GM12878 (cell line): ENCODE data around the gene TSHZ2.

Experiments used
- BRCA1 ChIP-seq: IDR thresholded peaks from 2 replicates; pipeline ENCODE4 v1.6.1; 2011; ENCODE audit warnings: low read depth, low read length, improper control_type of control experiment
- CTCF ChIP-seq, 3 experiments: IDR thresholded peaks in 2 of 3; conservative IDR thresholded peaks in 1 of 3; 2 replicates each; pipeline ENCODE4 v1.5.1; 2011; ENCODE audit warnings: low read depth in 3 of 3, low read length in 3 of 3, mild to moderate bottlenecking in 3 of 3, control low read depth in 2 of 3, moderate library complexity in 2 of 3, inconsistent platforms in 1 of 3, mixed read lengths in 1 of 3; ENCODE audit not compliant: control insufficient read depth in 2 of 3, insufficient read depth in 1 of 3; ENCODE audit errors: extremely low read depth in 1 of 3
- FOXM1 ChIP-seq: IDR thresholded peaks from 2 replicates; pipeline ENCODE4 v1.6.1; 2012; ENCODE audit warnings: low read depth, mild to moderate bottlenecking, inconsistent platforms, low read length, moderate library complexity
- JUNB ChIP-seq: IDR thresholded peaks from 2 replicates; pipeline ENCODE4 v1.6.1; 2016; ENCODE audit warnings: antibody characterized with exemption, mild to moderate bottlenecking
- KAT2A ChIP-seq: conservative IDR thresholded peaks from 2 replicates; pipeline ENCODE4 v1.6.1; 2011; ENCODE audit warnings: low read depth, low read length; ENCODE audit not compliant: control insufficient read depth
- PBX3 ChIP-seq: IDR thresholded peaks from 2 replicates; pipeline ENCODE4 v1.6.1; 2011; ENCODE audit warnings: mild to moderate bottlenecking, low read depth, low read length, moderate library complexity; ENCODE audit not compliant: insufficient replicate concordance
- POLR2A ChIP-seq: IDR thresholded peaks from 2 replicates; pipeline ENCODE4 v1.6.1; 2011; ENCODE audit warnings: low read depth, mild to moderate bottlenecking, low read length
- RAD21 ChIP-seq: IDR thresholded peaks from 2 replicates; pipeline ENCODE4 v1.6.1; 2011; ENCODE audit warnings: mild to moderate bottlenecking, low read depth, low read length, moderate library complexity; ENCODE audit not compliant: insufficient read depth
- RFX5 ChIP-seq: IDR thresholded peaks from 2 replicates; pipeline ENCODE4 v1.6.1; 2011; ENCODE audit warnings: low read depth, low read length, improper control_type of control experiment
- SIN3A ChIP-seq: IDR thresholded peaks from 2 replicates; pipeline ENCODE4 v1.6.1; 2012; ENCODE audit warnings: low read depth, low read length, improper control_type of control experiment
- SP1 ChIP-seq: IDR thresholded peaks from one replicate; pipeline ENCODE4 v1.6.1; 2011; ENCODE audit warnings: low read depth, low read length
- USF2 ChIP-seq: IDR thresholded peaks from 2 replicates; pipeline ENCODE4 v1.6.1; 2011; ENCODE audit warnings: low read depth, low read length, improper control_type of control experiment, borderline replicate concordance
- ZNF274 ChIP-seq: IDR thresholded peaks from one replicate; pipeline ENCODE4 v1.8.0; 2011; ENCODE audit not compliant: insufficient read length, insufficient read depth

- TF ChIP-seq FOXM1, result no peak
- TF ChIP-seq RAD21, result no peak
- TF ChIP-seq CTCF (IDR thresholded peaks at IDR 0.05 in 2 of 3, conservative IDR thresholded peaks at IDR 0.05 in 1 of 3; ENCODE audit: control insufficient read depth in 2 of 3, extremely low read depth in 1 of 3, insufficient read depth in 1 of 3, low read depth in 3 of 3, low read length in 3 of 3), result no peak
- TF ChIP-seq SIN3A, result no peak
- TF ChIP-seq JUNB, result no peak
- no peak for TF ChIP-seq BRCA1
- no peak for TF ChIP-seq POLR2A
- TF ChIP-seq USF2, result no peak
- no peak for TF ChIP-seq PBX3
- TF ChIP-seq RFX5, result no peak
- no peak for TF ChIP-seq ZNF274
- TF ChIP-seq KAT2A, result no peak
- no peak for TF ChIP-seq SP1
Observed at GRCh38 chr20:53301869-53302268, 329.7 kb downstream of the TSHZ2 start.
